OCI-LY7 (cell line): ENCODE measurements around the gene YY1AP1.
"Not testable (repeated sequence)": the region's sequence is repeated elsewhere in the genome, so short reads cannot be mapped to it uniquely, and the experiment has no call there.

Experiments
- CTCF ChIP-seq: fragments of 200-600 bp; sonication (generic); conservative IDR thresholded peaks from 2 replicates; pipeline ENCODE4 v1.5.1; 2014; ENCODE audit warnings: mild to moderate bottlenecking, antibody characterized with exemption, low read length, moderate library complexity, mixed read lengths
- EZH2phosphoT487 ChIP-seq: fragments of 200-600 bp; sonication (generic); IDR thresholded peaks from 2 replicates; pipeline ENCODE4 v1.6.1; 2018; ENCODE audit warnings: low read depth, borderline replicate concordance, mild to moderate bottlenecking, mixed run types, antibody characterized with exemption, low read length, moderate library complexity, mixed read lengths

GRCh38 chr1:155718524-155719115 is 30.0 kb upstream of the YY1AP1 start:
- TF ChIP-seq CTCF, EZH2phosphoT487: not testable (repeated sequence)
